ENCODE measurements around the gene FARS2.

GRCh38 chr6:5745081-5745480, 483.8 kb downstream of the FARS2 start:
- TF ChIP-seq CTCF (IDR thresholded peaks at IDR 0.05) (no peak), POLR2A (IDR thresholded peaks at IDR 0.05) (no peak)
